HG03575 (cell line): ENCODE data around the gene FAM8A1.

Source experiments
- ATAC-seq: cut with Tn5 transposase; IDR thresholded peaks from one replicate; pipeline ENCODE4 v1.9.1; 2021; ENCODE audit not compliant: unreplicated experiment, insufficient number of reproducible peaks, low FRiP score; ENCODE audit errors: extremely low read depth

FAM8A1 gene

GRCh38 chr6:17596085-17596484, 4.0 kb upstream of the FAM8A1 start:
- ATAC-seq, result no peak

GRCh38 chr6:17600527-17601385, 654 bp downstream of the FAM8A1 start:
- peak; percentile 16 for ATAC-seq

GRCh38 chr6:17601386-17601703, 1.2 kb downstream of the FAM8A1 start:
- no peak for ATAC-seq

- no peak for ATAC-seq
Observed at GRCh38 chr6:17602888-17603287, 2.8 kb downstream of the FAM8A1 start.

- no peak for ATAC-seq
Observed at GRCh38 chr6:17606606-17607005, 6.5 kb downstream of the FAM8A1 start.

- no peak for ATAC-seq
Observed at GRCh38 chr6:17610835-17611234, 10.7 kb downstream of the FAM8A1 start.

GRCh38 chr6:17612048-17612447, 11.9 kb downstream of the FAM8A1 start:
- ATAC-seq, result no peak

GRCh38 chr6:17615794-17616193, 15.7 kb downstream of the FAM8A1 start:
- ATAC-seq, result no peak

GRCh38 chr6:17621003-17621402, 20.9 kb downstream of the FAM8A1 start:
- ATAC-seq, result no peak

- ATAC-seq, result no peak
Observed at GRCh38 chr6:17622144-17622543, 22.0 kb downstream of the FAM8A1 start.

- ATAC-seq, result no peak
Observed at GRCh38 chr6:17624396-17624795, 24.3 kb downstream of the FAM8A1 start.

- ATAC-seq, result no peak
Observed at GRCh38 chr6:17628873-17629272, 28.8 kb downstream of the FAM8A1 start.

GRCh38 chr6:17629824-17630510, 29.9 kb downstream of the FAM8A1 start:
- ATAC-seq, result no peak

GRCh38 chr6:17630511-17631073, 30.5 kb downstream of the FAM8A1 start:
- ATAC-seq, result no peak

GRCh38 chr6:17632934-17633333, 32.8 kb downstream of the FAM8A1 start:
- no peak for ATAC-seq

GRCh38 chr6:17633465-17634188, 33.5 kb downstream of the FAM8A1 start:
- no peak for ATAC-seq

GRCh38 chr6:17635568-17635967, 35.5 kb downstream of the FAM8A1 start:
- no peak for ATAC-seq

GRCh38 chr6:17638212-17638715, 38.2 kb downstream of the FAM8A1 start:
- no peak for ATAC-seq

- ATAC-seq, result no peak
Observed at GRCh38 chr6:17640477-17640917, 40.4 kb downstream of the FAM8A1 start.
